HepG2 (cell line): ENCODE data around the gene LRIG1. TPM values are rescaled to one million over a fixed set of nuclear protein-coding genes. Genes with fewer than 3 reads are reported as not detected.

Experiments used
- FOXO1 ChIP-seq: sonication (generic); formaldehyde crosslinking; IDR thresholded peaks from 2 replicates; pipeline ENCODE4 v1.4.0; 2020; ENCODE audit warnings: missing genetic modification reagents
- HNF1A ChIP-seq, 2 experiments: sonication (generic) in 1 of 2; formaldehyde crosslinking in 1 of 2; IDR thresholded peaks; 2 replicates each; pipeline versions ENCODE4 v1.4.0 to v1.6.1; 2016 to 2020; ENCODE audit warnings: borderline replicate concordance in 1 of 2, low read depth in 1 of 2, mild to moderate bottlenecking in 1 of 2, missing genetic modification reagents in 1 of 2
- MAFG ChIP-seq: sonication (generic); formaldehyde crosslinking; IDR thresholded peaks from 2 replicates; pipeline ENCODE4 v1.5.1; 2020; ENCODE audit warnings: mild to moderate bottlenecking, missing genetic modification reagents
- ONECUT2 ChIP-seq: sonication (generic); formaldehyde crosslinking; IDR thresholded peaks from 2 replicates; pipeline ENCODE4 v1.4.0; 2020; ENCODE audit warnings: missing genetic modification reagents
- PHF21A ChIP-seq: sonication (generic); formaldehyde crosslinking; IDR thresholded peaks from 2 replicates; pipeline ENCODE4 v1.5.0; 2020; ENCODE audit warnings: mild to moderate bottlenecking, missing genetic modification reagents
- REXO4 ChIP-seq: sonication (generic); formaldehyde crosslinking; IDR thresholded peaks from 2 replicates; pipeline ENCODE4 v1.8.0; 2022; ENCODE audit warnings: missing genetic modification reagents, mild to moderate bottlenecking, borderline replicate concordance
- RFX3 ChIP-seq: IDR thresholded peaks from 2 replicates; pipeline ENCODE4 v1.6.1; 2016; ENCODE audit warnings: missing biosample characterization, missing genetic modification reagents
- ZBTB7B ChIP-seq: sonication (generic); formaldehyde crosslinking; IDR thresholded peaks from 2 replicates; pipeline ENCODE4 v1.4.0; 2020; ENCODE audit warnings: missing genetic modification reagents
- ZMYM2 ChIP-seq: sonication (generic); formaldehyde crosslinking; IDR thresholded peaks from 2 replicates; pipeline ENCODE4 v1.8.0; 2022; ENCODE audit warnings: mild to moderate bottlenecking, missing genetic modification reagents
- ZNF782 ChIP-seq: sonication (generic); formaldehyde crosslinking; IDR thresholded peaks from 2 replicates; pipeline ENCODE4 v1.4.0; 2020; ENCODE audit warnings: missing genetic modification reagents, mild to moderate bottlenecking, borderline replicate concordance
- ZSCAN25 ChIP-seq: sonication (generic); formaldehyde crosslinking; IDR thresholded peaks from 2 replicates; pipeline ENCODE4 v1.8.0; 2022; ENCODE audit warnings: mild to moderate bottlenecking, missing genetic modification reagents
- polyA plus RNA-seq, 8 experiments: library from polyadenylated mRNA; depleted of rRNA in 3 of 8; stranded (reverse) in 7 of 8; unstranded in 1 of 8; fragments of >200 nt; fragmentation: Illumina TruSeq in 4 of 8; extraction: Trizol in 4 of 8; gene quantifications; 2 replicates each; pipeline versions ENCODE4 v1.2.1 to v1.2.3, GENCODE V29; 2011 to 2016; ENCODE audit warnings: low read depth in 4 of 8, missing spikeins in 1 of 8, mixed read lengths in 1 of 8; ENCODE audit not compliant: insufficient read depth in 1 of 8
- total RNA-seq, 5 experiments: library from RNA; depleted of rRNA; stranded (reverse); fragments of >200 nt; fragmentation: Illumina TruSeq; extraction: Trizol; gene quantifications; 2 replicates each; pipeline ENCODE4 v1.2.3, GENCODE V29; 2016; ENCODE audit warnings: low read depth in 1 of 5
- TF ChIP-seq, protein P1 (sequence below): IDR thresholded peaks from 2 replicates; pipeline ENCODE4 v1.6.1; 2016; ENCODE audit warnings: low read depth, missing genetic modification reagents, missing compliant biosample characterization

Gene LRIG1
- total and polyA plus RNA-seq, 2 of the 13 experiments (the other 11 are each of a cell fraction or from before 2014, with no cell fraction given): 17.8 to 24.8 TPM

GRCh38 chr3:66489581-66489980 is 11.2 kb downstream of the LRIG1 start (continued):
- TF ChIP-seq, protein P1, sequence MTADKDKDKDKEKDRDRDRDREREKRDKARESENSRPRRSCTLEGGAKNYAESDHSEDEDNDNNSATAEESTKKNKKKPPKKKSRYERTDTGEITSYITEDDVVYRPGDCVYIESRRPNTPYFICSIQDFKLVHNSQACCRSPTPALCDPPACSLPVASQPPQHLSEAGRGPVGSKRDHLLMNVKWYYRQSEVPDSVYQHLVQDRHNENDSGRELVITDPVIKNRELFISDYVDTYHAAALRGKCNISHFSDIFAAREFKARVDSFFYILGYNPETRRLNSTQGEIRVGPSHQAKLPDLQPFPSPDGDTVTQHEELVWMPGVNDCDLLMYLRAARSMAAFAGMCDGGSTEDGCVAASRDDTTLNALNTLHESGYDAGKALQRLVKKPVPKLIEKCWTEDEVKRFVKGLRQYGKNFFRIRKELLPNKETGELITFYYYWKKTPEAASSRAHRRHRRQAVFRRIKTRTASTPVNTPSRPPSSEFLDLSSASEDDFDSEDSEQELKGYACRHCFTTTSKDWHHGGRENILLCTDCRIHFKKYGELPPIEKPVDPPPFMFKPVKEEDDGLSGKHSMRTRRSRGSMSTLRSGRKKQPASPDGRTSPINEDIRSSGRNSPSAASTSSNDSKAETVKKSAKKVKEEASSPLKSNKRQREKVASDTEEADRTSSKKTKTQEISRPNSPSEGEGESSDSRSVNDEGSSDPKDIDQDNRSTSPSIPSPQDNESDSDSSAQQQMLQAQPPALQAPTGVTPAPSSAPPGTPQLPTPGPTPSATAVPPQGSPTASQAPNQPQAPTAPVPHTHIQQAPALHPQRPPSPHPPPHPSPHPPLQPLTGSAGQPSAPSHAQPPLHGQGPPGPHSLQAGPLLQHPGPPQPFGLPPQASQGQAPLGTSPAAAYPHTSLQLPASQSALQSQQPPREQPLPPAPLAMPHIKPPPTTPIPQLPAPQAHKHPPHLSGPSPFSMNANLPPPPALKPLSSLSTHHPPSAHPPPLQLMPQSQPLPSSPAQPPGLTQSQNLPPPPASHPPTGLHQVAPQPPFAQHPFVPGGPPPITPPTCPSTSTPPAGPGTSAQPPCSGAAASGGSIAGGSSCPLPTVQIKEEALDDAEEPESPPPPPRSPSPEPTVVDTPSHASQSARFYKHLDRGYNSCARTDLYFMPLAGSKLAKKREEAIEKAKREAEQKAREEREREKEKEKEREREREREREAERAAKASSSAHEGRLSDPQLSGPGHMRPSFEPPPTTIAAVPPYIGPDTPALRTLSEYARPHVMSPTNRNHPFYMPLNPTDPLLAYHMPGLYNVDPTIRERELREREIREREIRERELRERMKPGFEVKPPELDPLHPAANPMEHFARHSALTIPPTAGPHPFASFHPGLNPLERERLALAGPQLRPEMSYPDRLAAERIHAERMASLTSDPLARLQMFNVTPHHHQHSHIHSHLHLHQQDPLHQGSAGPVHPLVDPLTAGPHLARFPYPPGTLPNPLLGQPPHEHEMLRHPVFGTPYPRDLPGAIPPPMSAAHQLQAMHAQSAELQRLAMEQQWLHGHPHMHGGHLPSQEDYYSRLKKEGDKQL (CRISPR knock-in tag): no peak
- TF ChIP-seq ZBTB7B (CRISPR knock-in tag) (no peak), ONECUT2 (CRISPR knock-in tag) (no peak), ZMYM2 (CRISPR knock-in tag) (no peak), RFX3 (CRISPR knock-in tag) (no peak), REXO4 (CRISPR knock-in tag) (no peak), FOXO1 (CRISPR knock-in tag) (no peak), HNF1A (IDR thresholded peaks at IDR 0.05; ENCODE audit: low read depth) (no peak), HNF1A (CRISPR knock-in tag; IDR thresholded peaks at IDR 0.05; ENCODE audit: borderline replicate concordance) (no peak), PHF21A (CRISPR knock-in tag) (no peak), MAFG (CRISPR knock-in tag) (no peak), ZSCAN25 (CRISPR knock-in tag) (no peak), ZNF782 (CRISPR knock-in tag) (no peak)
